ENCODE measurements around the gene CACNA1C.

CACNA1C gene

DNA sequence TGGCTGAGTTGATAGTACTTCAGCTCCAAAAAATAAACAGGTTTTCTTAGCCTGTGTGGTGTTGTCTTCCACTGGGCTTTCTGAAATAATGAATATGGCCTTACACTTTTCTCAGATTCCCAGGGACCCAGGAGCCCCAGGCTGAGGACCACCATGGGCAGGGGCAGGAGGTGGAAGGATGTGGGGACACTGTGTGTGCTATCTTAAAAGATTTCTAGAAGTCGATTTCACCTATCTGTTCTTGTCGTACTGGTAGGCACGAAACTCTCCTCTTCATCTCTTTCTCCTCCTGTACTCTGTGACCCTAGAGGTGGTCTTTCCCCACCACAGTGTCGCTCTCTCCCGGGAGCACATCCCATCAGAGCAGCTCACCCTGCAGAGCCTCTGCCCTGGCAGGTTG, 634.3 kb downstream of the CACNA1C start:
- H3K4me3 ChIP-seq (ENCODE audit: low read length), result no peak overlapping the region
- no peaks in the 10 kb centered on the region for H3K36me3 ChIP-seq (ENCODE audit: insufficient read depth, low read length)
- H2AFZ ChIP-seq (ENCODE audit: low read depth, low read length), result no peak overlapping the region
- no peaks in the 10 kb centered on the region for H3K4me1 ChIP-seq (ENCODE audit: insufficient read depth, low read length)
- H3K27me3 ChIP-seq (ENCODE audit: insufficient read depth, low read length), result peaks cover 44% of the 10 kb centered on the region
- H3K9me3 ChIP-seq (ENCODE audit: low read length), result peaks cover 3% of the 10 kb centered on the region

DNA sequence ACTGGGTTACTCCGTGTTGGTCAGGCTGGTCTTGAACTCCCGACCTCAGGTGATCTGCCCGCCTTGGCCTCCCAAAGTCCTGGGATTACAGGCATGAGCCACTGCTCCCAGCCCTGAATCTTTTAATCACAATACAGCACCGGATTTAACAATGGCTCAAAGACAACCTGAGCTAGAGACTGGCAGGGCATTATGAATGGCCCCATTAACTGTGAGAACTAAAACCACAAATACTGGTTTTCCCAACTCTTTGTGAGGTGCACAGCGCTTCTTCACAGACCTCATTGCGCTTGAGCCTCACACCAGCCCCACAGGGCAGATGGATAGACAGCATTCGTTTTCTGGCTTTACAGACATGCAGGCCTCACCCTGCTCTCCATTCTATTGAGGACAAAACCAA, 634.9 kb downstream of the CACNA1C start:
- Histone ChIP-seq H2AFZ (ENCODE audit: low read depth, low read length) (no peak overlapping the region), H3K36me3 (ENCODE audit: insufficient read depth, low read length) (no peaks in the 10 kb centered on the region), H3K9me3 (ENCODE audit: low read length) (peaks cover 6% of the 10 kb centered on the region), H3K27me3 (ENCODE audit: insufficient read depth, low read length) (peaks cover 48% of the 10 kb centered on the region), H3K4me3 (ENCODE audit: low read length) (no peak overlapping the region), H3K4me1 (ENCODE audit: insufficient read depth, low read length) (no peaks in the 10 kb centered on the region)

DNA sequence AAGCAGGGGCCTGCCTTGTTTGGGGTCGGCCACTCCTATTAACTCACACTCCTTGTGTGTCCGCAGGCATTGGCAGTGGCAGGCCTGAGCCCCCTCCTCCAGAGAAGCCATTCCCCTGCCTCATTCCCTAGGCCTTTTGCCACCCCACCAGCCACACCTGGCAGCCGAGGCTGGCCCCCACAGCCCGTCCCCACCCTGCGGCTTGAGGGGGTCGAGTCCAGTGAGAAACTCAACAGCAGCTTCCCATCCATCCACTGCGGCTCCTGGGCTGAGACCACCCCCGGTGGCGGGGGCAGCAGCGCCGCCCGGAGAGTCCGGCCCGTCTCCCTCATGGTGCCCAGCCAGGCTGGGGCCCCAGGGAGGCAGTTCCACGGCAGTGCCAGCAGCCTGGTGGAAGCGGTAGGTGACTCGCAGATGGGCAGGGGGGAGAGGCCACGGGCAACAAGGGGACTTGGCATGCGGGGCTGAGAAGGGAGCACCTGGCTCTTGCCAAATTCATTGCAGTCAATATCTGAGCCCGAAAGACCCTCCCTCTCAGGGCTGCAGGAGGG, 635.7 kb downstream of the CACNA1C start:
- Histone ChIP-seq H3K9me3 (ENCODE audit: low read length) (peaks cover 6% of the 10 kb centered on the region), H2AFZ (ENCODE audit: low read depth, low read length) (no peak overlapping the region), H3K27me3 (ENCODE audit: insufficient read depth, low read length) (peaks cover 55% of the 10 kb centered on the region), H3K4me1 (ENCODE audit: insufficient read depth, low read length) (no peaks in the 10 kb centered on the region), H3K36me3 (ENCODE audit: insufficient read depth, low read length) (no peaks in the 10 kb centered on the region), H3K4me3 (ENCODE audit: low read length) (no peak overlapping the region)

DNA sequence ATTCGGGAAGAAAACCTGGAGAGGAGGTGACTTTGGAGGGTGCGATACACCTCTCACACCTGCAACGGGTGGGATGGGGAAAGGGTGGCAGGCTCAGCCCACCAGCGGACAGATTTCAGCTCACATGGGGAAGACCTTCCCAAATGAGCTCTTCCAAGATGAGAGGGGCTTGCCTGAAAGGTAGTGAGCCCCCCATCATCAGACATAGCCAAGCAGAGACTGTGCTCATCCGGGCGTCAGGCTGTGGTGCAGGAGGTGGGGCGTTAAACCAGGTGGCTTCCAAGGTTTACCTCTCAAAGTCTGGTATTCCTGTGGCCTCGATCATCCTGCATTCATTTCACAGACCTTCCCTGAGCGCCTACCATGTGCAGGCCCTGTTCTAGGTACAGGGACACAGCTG, 636.6 kb downstream of the CACNA1C start:
- Histone ChIP-seq H3K36me3 (ENCODE audit: insufficient read depth, low read length) (no peaks in the 10 kb centered on the region), H3K9me3 (ENCODE audit: low read length) (peaks cover 6% of the 10 kb centered on the region), H3K27me3 (ENCODE audit: insufficient read depth, low read length) (peaks cover 64% of the 10 kb centered on the region), H3K4me3 (ENCODE audit: low read length) (no peak overlapping the region), H3K4me1 (ENCODE audit: insufficient read depth, low read length) (no peaks in the 10 kb centered on the region), H2AFZ (ENCODE audit: low read depth, low read length) (no peak overlapping the region)

DNA sequence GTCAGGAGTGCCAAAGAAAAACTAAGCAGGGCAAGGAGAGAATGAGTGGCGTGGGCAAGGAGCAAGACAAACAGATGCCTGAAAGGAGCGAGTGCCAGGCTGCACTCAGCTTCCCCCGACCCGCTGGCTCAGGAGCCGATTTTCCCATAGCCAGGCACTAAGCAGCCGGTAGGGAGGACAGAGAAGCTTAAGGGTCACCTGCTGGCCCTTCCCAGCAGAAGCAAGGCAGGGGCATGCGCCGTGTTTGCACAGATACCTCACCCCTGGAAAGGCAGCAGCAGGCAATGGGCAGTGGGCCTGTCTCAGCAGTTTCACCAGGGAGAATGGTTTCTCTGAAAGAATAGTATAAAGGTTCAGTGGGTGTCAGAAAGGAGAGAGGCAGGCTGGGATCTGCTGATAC, 637.1 kb downstream of the CACNA1C start:
- Histone ChIP-seq H3K27me3 (ENCODE audit: insufficient read depth, low read length) (peaks cover 64% of the 10 kb centered on the region), H2AFZ (ENCODE audit: low read depth, low read length) (no peak overlapping the region), H3K36me3 (ENCODE audit: insufficient read depth, low read length) (no peaks in the 10 kb centered on the region), H3K4me1 (ENCODE audit: insufficient read depth, low read length) (no peaks in the 10 kb centered on the region), H3K9me3 (ENCODE audit: low read length) (peaks cover 6% of the 10 kb centered on the region), H3K4me3 (ENCODE audit: low read length) (no peak overlapping the region)

DNA sequence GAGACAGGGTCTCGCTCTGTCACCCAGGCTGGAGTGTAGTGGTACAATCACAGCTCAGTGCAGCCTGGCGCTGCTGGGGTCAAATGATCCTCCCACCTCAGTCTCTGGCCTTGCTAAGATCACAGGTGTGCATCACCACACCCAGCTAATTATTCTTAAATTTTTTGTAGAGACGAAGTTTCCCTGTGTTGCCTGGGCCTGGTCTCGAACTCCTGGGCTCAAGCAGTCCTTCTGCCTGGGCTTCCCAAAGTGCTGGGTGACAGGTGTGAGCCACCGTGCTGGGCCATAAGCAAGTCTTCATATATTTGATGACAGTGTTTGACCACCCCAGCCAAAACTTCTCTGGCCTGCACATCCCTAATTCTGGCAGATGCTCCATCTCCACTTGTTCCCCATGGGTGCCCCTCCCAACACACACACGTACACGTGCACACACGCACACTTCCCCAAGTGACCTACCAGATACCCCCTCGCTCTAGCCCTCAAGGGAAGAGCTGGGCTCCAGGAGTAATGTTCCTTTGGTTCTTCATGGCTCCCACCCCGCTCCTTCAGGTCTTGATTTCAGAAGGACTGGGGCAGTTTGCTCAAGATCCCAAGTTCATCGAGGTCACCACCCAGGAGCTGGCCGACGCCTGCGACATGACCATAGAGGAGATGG, 637.7 kb downstream of the CACNA1C start:
- no peaks in the 10 kb centered on the region for H3K4me1 ChIP-seq (ENCODE audit: insufficient read depth, low read length)
- no peaks in the 10 kb centered on the region for H3K36me3 ChIP-seq (ENCODE audit: insufficient read depth, low read length)
- H3K27me3 ChIP-seq (ENCODE audit: insufficient read depth, low read length), result peaks cover 66% of the 10 kb centered on the region
- H2AFZ ChIP-seq (ENCODE audit: low read depth, low read length), result no peak overlapping the region
- H3K9me3 ChIP-seq (ENCODE audit: low read length), result peaks cover 6% of the 10 kb centered on the region
- no peak overlapping the region for H3K4me3 ChIP-seq (ENCODE audit: low read length)

DNA sequence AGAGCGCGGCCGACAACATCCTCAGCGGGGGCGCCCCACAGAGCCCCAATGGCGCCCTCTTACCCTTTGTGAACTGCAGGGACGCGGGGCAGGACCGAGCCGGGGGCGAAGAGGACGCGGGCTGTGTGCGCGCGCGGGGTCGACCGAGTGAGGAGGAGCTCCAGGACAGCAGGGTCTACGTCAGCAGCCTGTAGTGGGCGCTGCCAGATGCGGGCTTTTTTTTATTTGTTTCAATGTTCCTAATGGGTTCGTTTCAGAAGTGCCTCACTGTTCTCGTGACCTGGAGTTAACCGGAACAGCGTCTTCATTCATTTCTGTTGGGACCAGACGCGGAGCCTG, 638.2 kb downstream of the CACNA1C start:
- H3K27me3 ChIP-seq (ENCODE audit: insufficient read depth, low read length), result peaks cover 66% of the 10 kb centered on the region
- H3K4me1 ChIP-seq (ENCODE audit: insufficient read depth, low read length), result no peaks in the 10 kb centered on the region
- H3K9me3 ChIP-seq (ENCODE audit: low read length), result peaks cover 6% of the 10 kb centered on the region
- no peaks in the 10 kb centered on the region for H3K36me3 ChIP-seq (ENCODE audit: insufficient read depth, low read length)
- no peak overlapping the region for H2AFZ ChIP-seq (ENCODE audit: low read depth, low read length)
- H3K4me3 ChIP-seq (ENCODE audit: low read length), result no peak overlapping the region

DNA sequence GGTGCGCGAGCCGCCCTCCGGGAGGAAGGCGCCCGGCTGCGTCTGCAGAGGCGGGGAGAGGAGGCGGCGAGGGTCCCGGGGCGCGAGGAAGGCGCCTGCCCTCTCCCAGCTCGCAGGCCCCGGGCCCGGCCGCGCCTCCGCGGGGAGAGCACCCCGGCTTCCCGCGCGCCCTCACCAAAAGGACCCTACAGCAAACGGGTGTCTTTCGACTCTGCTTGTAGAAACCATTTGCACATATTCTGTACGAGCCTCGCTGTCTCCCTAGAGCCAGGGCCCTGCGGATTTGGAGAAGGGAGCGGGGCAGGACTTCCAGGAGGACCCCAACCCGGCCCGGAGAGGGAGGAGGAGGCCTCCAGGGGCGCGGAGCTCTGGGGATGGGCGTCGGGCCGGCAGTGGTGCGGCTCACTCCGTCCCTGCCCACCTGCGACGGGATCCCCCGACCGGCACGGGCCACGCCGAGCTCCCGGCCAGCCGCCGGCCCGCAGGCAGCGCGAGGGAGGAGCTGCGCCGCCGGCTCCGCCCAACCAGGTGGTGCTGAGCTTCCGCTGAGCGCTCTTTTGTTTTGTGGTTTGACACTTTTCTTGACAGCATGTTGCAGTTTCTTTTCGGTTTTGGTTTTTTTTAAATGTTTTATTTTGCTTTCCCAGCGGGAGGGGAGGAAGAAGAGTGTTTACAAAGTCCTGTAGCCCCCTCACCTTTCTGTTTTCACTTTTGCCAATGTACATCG, 638.7 kb downstream of the CACNA1C start:
- Histone ChIP-seq H3K27me3 (ENCODE audit: insufficient read depth, low read length) (peaks cover 62% of the 10 kb centered on the region), H3K36me3 (ENCODE audit: insufficient read depth, low read length) (no peaks in the 10 kb centered on the region), H3K4me3 (ENCODE audit: low read length) (no peak overlapping the region), H3K4me1 (ENCODE audit: insufficient read depth, low read length) (no peaks in the 10 kb centered on the region), H2AFZ (ENCODE audit: low read depth, low read length) (peak overlapping the region; percentile 21), H3K9me3 (ENCODE audit: low read length) (peaks cover 6% of the 10 kb centered on the region)

DNA sequence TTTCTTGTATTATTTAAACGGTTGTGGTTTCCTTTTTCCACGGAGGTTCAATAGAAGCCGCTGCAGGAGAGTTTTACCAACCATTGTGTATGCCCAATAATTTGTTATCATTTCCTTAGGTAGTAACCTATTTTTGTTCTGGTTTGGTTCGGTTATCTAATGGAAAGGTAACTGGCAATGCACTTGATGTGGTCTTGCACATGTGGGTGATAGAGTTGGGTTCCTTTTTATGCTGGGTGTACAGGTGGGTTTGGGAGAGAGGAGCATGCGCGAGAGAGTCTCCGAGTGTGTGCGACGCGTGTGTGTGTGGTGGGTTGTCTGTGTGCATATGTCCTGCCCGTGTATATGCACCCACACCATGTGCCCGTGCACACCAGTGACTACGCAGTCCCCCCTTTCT, 639.3 kb downstream of the CACNA1C start:
- peaks cover 7% of the 10 kb centered on the region for H3K9me3 ChIP-seq (ENCODE audit: low read length)
- no peak overlapping the region for H2AFZ ChIP-seq (ENCODE audit: low read depth, low read length)
- H3K4me3 ChIP-seq (ENCODE audit: low read length), result no peak overlapping the region
- H3K36me3 ChIP-seq (ENCODE audit: insufficient read depth, low read length), result no peaks in the 10 kb centered on the region
- H3K27me3 ChIP-seq (ENCODE audit: insufficient read depth, low read length), result peaks cover 62% of the 10 kb centered on the region
- no peaks in the 10 kb centered on the region for H3K4me1 ChIP-seq (ENCODE audit: insufficient read depth, low read length)

DNA sequence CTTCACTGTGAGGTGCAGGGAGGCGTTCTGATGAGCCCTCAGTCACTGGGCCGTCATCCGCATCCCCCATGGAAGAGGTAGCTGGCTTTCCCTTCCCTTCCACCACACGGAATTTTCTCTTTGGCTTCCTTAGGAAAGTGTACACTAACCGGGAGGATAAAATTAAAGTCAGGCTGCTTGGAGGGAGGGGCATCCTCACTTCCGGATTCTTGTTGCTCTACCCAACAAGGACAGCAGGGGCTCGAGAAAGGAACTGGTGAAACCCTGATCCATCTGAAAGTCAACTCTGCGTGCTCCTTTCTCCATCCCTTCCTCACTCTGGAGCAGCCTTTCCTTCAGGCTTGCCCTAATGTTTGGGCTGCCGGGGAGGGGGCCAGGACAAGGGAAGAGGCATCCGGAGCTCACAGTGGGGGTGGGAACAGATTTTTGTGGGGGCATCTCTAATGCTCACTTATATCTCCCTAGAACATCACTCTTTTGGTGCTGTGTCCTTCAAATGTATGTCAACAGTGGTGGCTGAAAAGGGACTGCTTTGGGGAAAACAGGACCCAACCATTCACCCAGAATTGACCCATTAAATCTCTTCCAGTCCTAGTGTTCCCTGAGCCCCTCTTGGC, 640.6 kb downstream of the CACNA1C start:
- peaks cover 8% of the 10 kb centered on the region for H3K9me3 ChIP-seq (ENCODE audit: low read length)
- H2AFZ ChIP-seq (ENCODE audit: low read depth, low read length), result no peak overlapping the region
- no peaks in the 10 kb centered on the region for H3K4me1 ChIP-seq (ENCODE audit: insufficient read depth, low read length)
- H3K4me3 ChIP-seq (ENCODE audit: low read length), result no peak overlapping the region
- H3K27me3 ChIP-seq (ENCODE audit: insufficient read depth, low read length), result peaks cover 66% of the 10 kb centered on the region
- no peaks in the 10 kb centered on the region for H3K36me3 ChIP-seq (ENCODE audit: insufficient read depth, low read length)

DNA sequence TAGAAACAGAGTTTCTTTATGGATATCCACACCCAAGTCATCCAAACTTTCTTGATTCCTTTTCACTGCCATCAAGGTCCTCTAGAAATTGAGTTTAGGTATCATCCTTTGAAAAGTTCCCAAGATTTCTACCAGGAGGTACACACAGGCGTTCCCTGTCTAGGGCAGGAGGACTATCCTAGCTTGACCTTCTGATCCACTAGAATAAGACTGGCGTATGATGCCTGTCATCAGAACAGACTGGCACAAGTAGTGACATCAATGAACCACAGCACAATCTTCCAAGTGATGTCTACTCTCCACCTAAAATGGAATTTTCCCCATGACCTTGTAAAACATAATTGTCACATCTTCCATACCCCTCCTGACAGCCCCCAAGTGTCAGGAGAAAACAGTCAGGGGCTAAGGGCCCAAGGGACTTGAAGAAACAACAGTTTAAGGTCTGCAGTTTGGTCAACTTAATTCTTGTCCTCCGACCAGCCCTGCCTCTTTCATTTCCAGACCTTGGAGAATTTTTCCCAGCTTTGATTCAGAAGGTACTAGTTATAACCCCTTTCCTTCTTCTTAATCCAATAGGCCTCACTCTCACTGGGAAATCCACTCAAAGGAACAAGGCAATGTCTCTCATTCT, 641.3 kb downstream of the CACNA1C start:
- no peaks in the 10 kb centered on the region for H3K4me1 ChIP-seq (ENCODE audit: insufficient read depth, low read length)
- no peak overlapping the region for H2AFZ ChIP-seq (ENCODE audit: low read depth, low read length)
- H3K27me3 ChIP-seq (ENCODE audit: insufficient read depth, low read length), result peaks cover 61% of the 10 kb centered on the region
- H3K9me3 ChIP-seq (ENCODE audit: low read length), result peaks cover 8% of the 10 kb centered on the region
- no peak overlapping the region for H3K4me3 ChIP-seq (ENCODE audit: low read length)
- H3K36me3 ChIP-seq (ENCODE audit: insufficient read depth, low read length), result no peaks in the 10 kb centered on the region

DNA sequence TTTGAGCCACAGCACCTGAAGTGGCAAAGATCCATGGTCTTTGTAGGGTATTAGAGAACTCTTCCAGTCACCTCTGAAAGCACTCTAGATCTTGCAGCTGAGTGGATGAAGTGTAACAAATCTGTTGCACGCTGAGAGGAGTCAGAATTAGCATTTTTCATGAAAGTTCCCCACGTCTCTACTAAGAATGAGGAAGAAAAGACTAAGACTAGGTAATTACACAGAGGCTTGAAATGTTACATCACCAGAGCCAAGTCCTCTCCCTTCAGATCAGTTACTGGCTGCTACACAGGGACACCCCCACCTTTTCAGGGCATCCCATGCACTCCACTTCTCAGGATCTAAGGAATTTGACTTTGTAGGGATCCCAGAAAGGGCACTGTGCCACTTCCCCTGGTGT, 643.3 kb downstream of the CACNA1C start:
- Histone ChIP-seq H3K9me3 (ENCODE audit: low read length) (peaks cover 6% of the 10 kb centered on the region), H3K36me3 (ENCODE audit: insufficient read depth, low read length) (no peaks in the 10 kb centered on the region), H3K4me1 (ENCODE audit: insufficient read depth, low read length) (no peaks in the 10 kb centered on the region), H3K27me3 (ENCODE audit: insufficient read depth, low read length) (peaks cover 41% of the 10 kb centered on the region), H2AFZ (ENCODE audit: low read depth, low read length) (no peak overlapping the region), H3K4me3 (ENCODE audit: low read length) (no peak overlapping the region)

All from neuron (in vitro differentiated cells).